ENCODE measurements around the gene MRPL28. TPM values are rescaled to one million over a fixed set of nuclear protein-coding genes. Genes with fewer than 3 reads are reported as not detected.

MRPL28 gene
- total RNA-seq, 1 experiment from 2014 or later: 242 TPM

Other genes with a start within 250 kb of the MRPL28 start
- 9.9 and 10.9 TPM in 2 replicates for gene NPRL3, start 231.9 kb downstream of the MRPL28 start, total RNA-seq (2014; rRNA removed; shearing (Covaris generic))
- not detected in 2 replicates for gene HBZ, start 217.9 kb downstream of the MRPL28 start, total RNA-seq (2014; rRNA removed; shearing (Covaris generic))
- gene HBM, start 204.6 kb downstream of the MRPL28 start, total RNA-seq (2014; rRNA removed; shearing (Covaris generic)): not detected in 2 replicates
- gene HBA2, start 197.7 kb downstream of the MRPL28 start, total RNA-seq (2014; rRNA removed; shearing (Covaris generic)): not detected in 2 replicates
- gene HBA1, start 193.9 kb downstream of the MRPL28 start, total RNA-seq (2014; rRNA removed; shearing (Covaris generic)): not detected in 2 replicates
- 0.59 and 1.6 TPM in 2 replicates for gene HBQ1, start 190.1 kb downstream of the MRPL28 start, total RNA-seq (2014; rRNA removed; shearing (Covaris generic))
- gene LUC7L, start 141.1 kb downstream of the MRPL28 start, total RNA-seq (2014; rRNA removed; shearing (Covaris generic)): 56.6 and 92.9 TPM in 2 replicates
- gene FAM234A, start 135.7 kb downstream of the MRPL28 start, total RNA-seq (2014; rRNA removed; shearing (Covaris generic)): 106 and 120 TPM in 2 replicates
- gene RGS11, start 94.6 kb downstream of the MRPL28 start, total RNA-seq (2014; rRNA removed; shearing (Covaris generic)): 0.69 and 0.81 TPM in 2 replicates
- gene ARHGDIG, start 89.9 kb downstream of the MRPL28 start, total RNA-seq (2014; rRNA removed; shearing (Covaris generic)): 4.0 and 5.3 TPM in 2 replicates
- 0.15 and 2.1 TPM in 2 replicates for gene PDIA2, start 87.4 kb downstream of the MRPL28 start, total RNA-seq (2014; rRNA removed; shearing (Covaris generic))
- 52.4 and 57.8 TPM in 2 replicates for gene AXIN1, start 17.8 kb downstream of the MRPL28 start, total RNA-seq (2014; rRNA removed; shearing (Covaris generic))
- 107 and 112 TPM in 2 replicates for gene PGAP6, start 11.4 kb upstream of the MRPL28 start, total RNA-seq (2014; rRNA removed; shearing (Covaris generic))
- gene NME4, start 26.7 kb upstream of the MRPL28 start, total RNA-seq (2014; rRNA removed; shearing (Covaris generic)): 400 and 507 TPM in 2 replicates
- 20.1 and 21.4 TPM in 2 replicates for gene DECR2, start 31.3 kb upstream of the MRPL28 start, total RNA-seq (2014; rRNA removed; shearing (Covaris generic))
- gene RAB11FIP3, start 55.1 kb upstream of the MRPL28 start, total RNA-seq (2014; rRNA removed; shearing (Covaris generic)): 25.2 and 27.9 TPM in 2 replicates
- 80.6 and 87.5 TPM in 2 replicates for gene CAPN15, start 157.2 kb upstream of the MRPL28 start, total RNA-seq (2014; rRNA removed; shearing (Covaris generic))
- 0.28 and 0.85 TPM in 2 replicates for gene PRR35, start 189.9 kb upstream of the MRPL28 start, total RNA-seq (2014; rRNA removed; shearing (Covaris generic))
- gene NHLRC4, start 196.5 kb upstream of the MRPL28 start, total RNA-seq (2014; rRNA removed; shearing (Covaris generic)): 1.1 TPM in 2 replicates
- gene PIGQ, start 199.4 kb upstream of the MRPL28 start, total RNA-seq (2014; rRNA removed; shearing (Covaris generic)): 42.2 and 44.6 TPM in 2 replicates
- gene RAB40C, start 219.5 kb upstream of the MRPL28 start, total RNA-seq (2014; rRNA removed; shearing (Covaris generic)): 26.3 and 26.4 TPM in 2 replicates